Measurements from ENCODE around the gene KCNMA1. TPM values are rescaled to one million over a fixed set of nuclear protein-coding genes. Genes with fewer than 3 reads are reported as not detected.

Gene KCNMA1
- total and polyA plus RNA-seq, 10 of the 15 experiments (the other 5 are each of a cell fraction or from before 2014, with no cell fraction given): 8.5 to 77.0 (median 21.3) TPM

DNA sequence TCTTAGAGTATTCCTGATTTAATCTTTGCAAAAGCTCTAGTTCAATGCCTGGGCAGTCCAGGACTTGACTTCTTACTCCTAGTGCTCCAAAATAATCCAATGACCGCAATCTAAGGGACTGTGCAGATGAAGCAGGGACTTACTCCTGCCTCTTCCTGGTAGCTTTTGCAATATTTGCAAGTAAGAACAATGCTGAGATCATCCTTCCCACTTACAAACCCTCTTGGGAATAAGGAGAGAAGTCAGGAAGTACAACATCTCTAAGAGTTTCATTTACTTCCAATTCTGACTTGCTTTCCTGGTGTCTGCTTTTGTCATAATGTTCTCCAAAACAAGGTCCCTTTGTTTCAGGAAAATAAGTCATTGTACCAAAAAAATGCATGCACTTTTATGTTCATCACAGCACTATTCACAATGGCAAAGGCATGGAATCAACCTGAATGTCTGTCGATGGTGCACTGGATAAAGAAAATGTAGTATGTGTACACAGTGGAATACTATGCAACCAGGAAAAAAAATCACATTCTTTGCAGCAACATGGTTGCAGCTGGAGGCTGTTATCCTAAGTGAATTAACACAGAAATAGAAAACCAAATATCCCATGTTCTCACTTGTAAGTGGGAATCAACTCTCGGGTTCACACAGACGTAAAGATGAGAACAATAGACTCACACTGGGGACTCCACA lies 7.1 kb upstream of the KCNMA1 start:
- no TSS peak for BruUV-seq (replicated peaks)
- H3K27me3 ChIP-seq (replicated peaks in 1 of 2; ENCODE audit: control insufficient read depth in 2 of 2, insufficient read depth in 2 of 2, low read length in 1 of 2): no peaks in the 10 kb centered on the region
- no peak overlapping the region for H3K9ac ChIP-seq (ENCODE audit: control insufficient read depth, insufficient read depth, low read length)
- H3K36me3 ChIP-seq (ENCODE audit: control insufficient read depth in 2 of 2, insufficient read depth in 2 of 2, low read length in 1 of 2): no peaks in the 10 kb centered on the region
- H3K9me3 ChIP-seq (replicated peaks; ENCODE audit: control insufficient read depth, insufficient read depth, low read length): no peaks in the 10 kb centered on the region; the same call in 2 of the 3 replicates
- WGBS (ENCODE audit: insufficient coverage, insufficient replicate concordance, low lambda C conversion rate, missing lambda C conversion rate): 80% methylated on average over 4 of the region's 4 CpGs
- in situ Hi-C loops (cut with MboI) (loop anchor here (5.0 kb wide), 3 partner anchors 252 to 477 kb away; no protein-coding TSS in a partner anchor), intact Hi-C loops (cut with micrococcal nuclease; ENCODE audit: unreplicated experiment) (loop anchor here (1.0 to 5.0 kb wide), 4 partner anchors 67 to 470 kb away; no protein-coding TSS in a partner anchor)
- H3K4me2 ChIP-seq (ENCODE audit: control insufficient read depth, insufficient read depth): no peak overlapping the region
- H2AFZ ChIP-seq (ENCODE audit: control insufficient read depth, low read depth, low read length): no peak overlapping the region
- ChIA-PET POLR2A (interaction anchor here (0.6 to 1.2 kb wide), 2 partner anchors 11 to 565 kb away, joined by 3 to 4 read pairs; no protein-coding TSS in a partner anchor), CTCF (interaction anchor here (0.6 to 21.5 kb wide), 32 partner anchors 11 to 550 kb away, joined by 3 to 532 read pairs (median 4); no protein-coding TSS in a partner anchor), SMC1A (ENCODE audit: uncharacterized antibody, unreplicated experiment) (interaction anchor here (0.8 to 13.9 kb wide), 25 partner anchors 10 to 478 kb away, joined by 3 to 291 read pairs (median 5); no protein-coding TSS in a partner anchor), RAD21 (ENCODE audit: unreplicated experiment) (interaction anchor here (0.8 to 16.4 kb wide), 12 partner anchors 11 to 481 kb away, joined by 3 to 290 read pairs (median 12); no protein-coding TSS in a partner anchor)
- peaks cover 20% of the 10 kb centered on the region for H3K4me1 ChIP-seq (ENCODE audit: control insufficient read depth, insufficient read depth, low read length)
- H3K4me3 ChIP-seq: no peak overlapping the region
- DNase-seq (ENCODE audit: low read depth, low spot score): no peak
- H3K79me2 ChIP-seq (ENCODE audit: control insufficient read depth, insufficient read depth, low read length): no peaks in the 10 kb centered on the region
- TF ChIP-seq, protein P1, sequence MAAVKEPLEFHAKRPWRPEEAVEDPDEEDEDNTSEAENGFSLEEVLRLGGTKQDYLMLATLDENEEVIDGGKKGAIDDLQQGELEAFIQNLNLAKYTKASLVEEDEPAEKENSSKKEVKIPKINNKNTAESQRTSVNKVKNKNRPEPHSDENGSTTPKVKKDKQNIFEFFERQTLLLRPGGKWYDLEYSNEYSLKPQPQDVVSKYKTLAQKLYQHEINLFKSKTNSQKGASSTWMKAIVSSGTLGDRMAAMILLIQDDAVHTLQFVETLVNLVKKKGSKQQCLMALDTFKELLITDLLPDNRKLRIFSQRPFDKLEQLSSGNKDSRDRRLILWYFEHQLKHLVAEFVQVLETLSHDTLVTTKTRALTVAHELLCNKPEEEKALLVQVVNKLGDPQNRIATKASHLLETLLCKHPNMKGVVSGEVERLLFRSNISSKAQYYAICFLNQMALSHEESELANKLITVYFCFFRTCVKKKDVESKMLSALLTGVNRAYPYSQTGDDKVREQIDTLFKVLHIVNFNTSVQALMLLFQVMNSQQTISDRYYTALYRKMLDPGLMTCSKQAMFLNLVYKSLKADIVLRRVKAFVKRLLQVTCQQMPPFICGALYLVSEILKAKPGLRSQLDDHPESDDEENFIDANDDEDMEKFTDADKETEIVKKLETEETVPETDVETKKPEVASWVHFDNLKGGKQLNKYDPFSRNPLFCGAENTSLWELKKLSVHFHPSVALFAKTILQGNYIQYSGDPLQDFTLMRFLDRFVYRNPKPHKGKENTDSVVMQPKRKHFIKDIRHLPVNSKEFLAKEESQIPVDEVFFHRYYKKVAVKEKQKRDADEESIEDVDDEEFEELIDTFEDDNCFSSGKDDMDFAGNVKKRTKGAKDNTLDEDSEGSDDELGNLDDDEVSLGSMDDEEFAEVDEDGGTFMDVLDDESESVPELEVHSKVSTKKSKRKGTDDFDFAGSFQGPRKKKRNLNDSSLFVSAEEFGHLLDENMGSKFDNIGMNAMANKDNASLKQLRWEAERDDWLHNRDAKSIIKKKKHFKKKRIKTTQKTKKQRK (IDR thresholded peaks at IDR 0.05; ENCODE audit: low read depth, low read length): no peak
- TF ChIP-seq NFYA (IDR thresholded peaks at IDR 0.05; ENCODE audit: borderline replicate concordance, low read depth, low read length) (no peak), SUZ12 (IDR thresholded peaks at IDR 0.05; ENCODE audit: unreplicated experiment) (no peak), ZSCAN29 (IDR thresholded peaks at IDR 0.05) (no peak), KLF5 (IDR thresholded peaks at IDR 0.05; ENCODE audit: partially characterized antibody) (no peak), RAD21 (IDR thresholded peaks at IDR 0.05; ENCODE audit: insufficient read depth, low read depth, low read length) (no peak), EZH2 (IDR thresholded peaks at IDR 0.05; ENCODE audit: borderline replicate concordance, control insufficient read depth, low read depth, low read length) (no peak), FOXM1 (IDR thresholded peaks at IDR 0.05; ENCODE audit: low read depth, low read length) (no peak), EED (IDR thresholded peaks at IDR 0.05; ENCODE audit: low read depth) (no peak), EP300 (IDR thresholded peaks at IDR 0.05; ENCODE audit: borderline replicate concordance in 1 of 2, control insufficient read depth in 1 of 2, low read depth in 2 of 2, low read length in 2 of 2) (no peak)
- TF ChIP-seq, protein P2, sequence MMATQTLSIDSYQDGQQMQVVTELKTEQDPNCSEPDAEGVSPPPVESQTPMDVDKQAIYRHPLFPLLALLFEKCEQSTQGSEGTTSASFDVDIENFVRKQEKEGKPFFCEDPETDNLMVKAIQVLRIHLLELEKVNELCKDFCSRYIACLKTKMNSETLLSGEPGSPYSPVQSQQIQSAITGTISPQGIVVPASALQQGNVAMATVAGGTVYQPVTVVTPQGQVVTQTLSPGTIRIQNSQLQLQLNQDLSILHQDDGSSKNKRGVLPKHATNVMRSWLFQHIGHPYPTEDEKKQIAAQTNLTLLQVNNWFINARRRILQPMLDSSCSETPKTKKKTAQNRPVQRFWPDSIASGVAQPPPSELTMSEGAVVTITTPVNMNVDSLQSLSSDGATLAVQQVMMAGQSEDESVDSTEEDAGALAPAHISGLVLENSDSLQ (IDR thresholded peaks at IDR 0.05): no peak
- TF ChIP-seq, protein P3, sequence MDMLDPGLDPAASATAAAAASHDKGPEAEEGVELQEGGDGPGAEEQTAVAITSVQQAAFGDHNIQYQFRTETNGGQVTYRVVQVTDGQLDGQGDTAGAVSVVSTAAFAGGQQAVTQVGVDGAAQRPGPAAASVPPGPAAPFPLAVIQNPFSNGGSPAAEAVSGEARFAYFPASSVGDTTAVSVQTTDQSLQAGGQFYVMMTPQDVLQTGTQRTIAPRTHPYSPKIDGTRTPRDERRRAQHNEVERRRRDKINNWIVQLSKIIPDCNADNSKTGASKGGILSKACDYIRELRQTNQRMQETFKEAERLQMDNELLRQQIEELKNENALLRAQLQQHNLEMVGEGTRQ (IDR thresholded peaks at IDR 0.05; ENCODE audit: borderline replicate concordance, low read depth, low read length): no peak
- TF ChIP-seq, protein P4, sequence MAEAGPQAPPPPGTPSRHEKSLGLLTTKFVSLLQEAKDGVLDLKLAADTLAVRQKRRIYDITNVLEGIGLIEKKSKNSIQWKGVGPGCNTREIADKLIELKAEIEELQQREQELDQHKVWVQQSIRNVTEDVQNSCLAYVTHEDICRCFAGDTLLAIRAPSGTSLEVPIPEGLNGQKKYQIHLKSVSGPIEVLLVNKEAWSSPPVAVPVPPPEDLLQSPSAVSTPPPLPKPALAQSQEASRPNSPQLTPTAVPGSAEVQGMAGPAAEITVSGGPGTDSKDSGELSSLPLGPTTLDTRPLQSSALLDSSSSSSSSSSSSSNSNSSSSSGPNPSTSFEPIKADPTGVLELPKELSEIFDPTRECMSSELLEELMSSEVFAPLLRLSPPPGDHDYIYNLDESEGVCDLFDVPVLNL (IDR thresholded peaks at IDR 0.05; ENCODE audit: low read depth, low read length): no peak
- TF ChIP-seq, protein P5, sequence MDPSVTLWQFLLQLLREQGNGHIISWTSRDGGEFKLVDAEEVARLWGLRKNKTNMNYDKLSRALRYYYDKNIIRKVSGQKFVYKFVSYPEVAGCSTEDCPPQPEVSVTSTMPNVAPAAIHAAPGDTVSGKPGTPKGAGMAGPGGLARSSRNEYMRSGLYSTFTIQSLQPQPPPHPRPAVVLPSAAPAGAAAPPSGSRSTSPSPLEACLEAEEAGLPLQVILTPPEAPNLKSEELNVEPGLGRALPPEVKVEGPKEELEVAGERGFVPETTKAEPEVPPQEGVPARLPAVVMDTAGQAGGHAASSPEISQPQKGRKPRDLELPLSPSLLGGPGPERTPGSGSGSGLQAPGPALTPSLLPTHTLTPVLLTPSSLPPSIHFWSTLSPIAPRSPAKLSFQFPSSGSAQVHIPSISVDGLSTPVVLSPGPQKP (IDR thresholded peaks at IDR 0.05; ENCODE audit: low read depth, low read length): no peak
- FAIRE-seq: no peak
- no peaks in the 10 kb centered on the region for H4K20me1 ChIP-seq (ENCODE audit: control insufficient read depth, insufficient read depth)
- no peak overlapping the region for H3K27ac ChIP-seq (ENCODE audit: control insufficient read depth, insufficient read depth)
- ATAC-seq: no peak
